GM12801 (cell line): Measurements from ENCODE around the gene CANT1.

Experiments used
- TF ChIP-seq, protein P1 (sequence below): IDR thresholded peaks from one replicate; pipeline ENCODE4 v1.5.1; 2011; ENCODE audit warnings: control low read depth; ENCODE audit not compliant: insufficient read length; ENCODE audit errors: extremely low read depth

The CANT1 gene

DNA sequence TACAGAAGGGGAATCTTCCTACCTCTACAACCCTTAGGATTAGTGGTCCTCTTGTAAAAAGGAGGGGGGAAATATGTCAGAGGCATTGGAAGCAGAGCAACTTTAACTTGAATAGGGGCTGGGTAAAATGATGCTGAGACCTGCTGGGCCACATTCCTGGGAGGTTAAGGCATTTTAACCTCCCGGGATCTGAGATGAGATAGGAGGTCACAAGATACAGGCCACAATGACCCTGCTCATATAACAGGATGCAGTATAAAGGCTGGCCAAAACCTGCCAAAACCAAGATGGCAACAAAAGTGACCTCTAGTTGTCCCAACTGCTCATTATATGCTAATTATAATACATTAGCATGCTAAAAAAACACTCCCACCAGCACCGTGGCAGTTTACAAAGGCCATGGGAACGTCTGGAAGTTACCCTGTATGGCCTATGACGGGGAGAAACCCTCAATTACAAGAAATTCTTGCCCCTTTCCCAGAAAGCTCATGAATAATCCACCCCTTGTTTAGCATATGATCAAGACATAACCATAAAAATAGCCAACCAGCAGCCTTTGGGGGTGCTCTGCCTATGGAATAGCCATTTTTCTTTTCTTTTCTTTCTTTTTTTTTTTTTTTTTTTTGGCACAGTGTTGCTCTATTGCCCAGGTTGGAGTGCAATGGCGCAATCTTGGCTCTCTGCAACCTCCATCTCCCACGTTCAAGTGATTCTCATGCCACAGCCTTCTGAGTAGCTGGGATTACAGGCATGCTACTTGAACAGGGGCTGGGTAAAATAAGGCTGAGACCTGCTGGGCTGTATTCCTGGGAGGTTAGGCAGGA is 8.2 kb upstream of the CANT1 start:
- TF ChIP-seq, protein P1, sequence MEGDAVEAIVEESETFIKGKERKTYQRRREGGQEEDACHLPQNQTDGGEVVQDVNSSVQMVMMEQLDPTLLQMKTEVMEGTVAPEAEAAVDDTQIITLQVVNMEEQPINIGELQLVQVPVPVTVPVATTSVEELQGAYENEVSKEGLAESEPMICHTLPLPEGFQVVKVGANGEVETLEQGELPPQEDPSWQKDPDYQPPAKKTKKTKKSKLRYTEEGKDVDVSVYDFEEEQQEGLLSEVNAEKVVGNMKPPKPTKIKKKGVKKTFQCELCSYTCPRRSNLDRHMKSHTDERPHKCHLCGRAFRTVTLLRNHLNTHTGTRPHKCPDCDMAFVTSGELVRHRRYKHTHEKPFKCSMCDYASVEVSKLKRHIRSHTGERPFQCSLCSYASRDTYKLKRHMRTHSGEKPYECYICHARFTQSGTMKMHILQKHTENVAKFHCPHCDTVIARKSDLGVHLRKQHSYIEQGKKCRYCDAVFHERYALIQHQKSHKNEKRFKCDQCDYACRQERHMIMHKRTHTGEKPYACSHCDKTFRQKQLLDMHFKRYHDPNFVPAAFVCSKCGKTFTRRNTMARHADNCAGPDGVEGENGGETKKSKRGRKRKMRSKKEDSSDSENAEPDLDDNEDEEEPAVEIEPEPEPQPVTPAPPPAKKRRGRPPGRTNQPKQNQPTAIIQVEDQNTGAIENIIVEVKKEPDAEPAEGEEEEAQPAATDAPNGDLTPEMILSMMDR: no peak

DNA sequence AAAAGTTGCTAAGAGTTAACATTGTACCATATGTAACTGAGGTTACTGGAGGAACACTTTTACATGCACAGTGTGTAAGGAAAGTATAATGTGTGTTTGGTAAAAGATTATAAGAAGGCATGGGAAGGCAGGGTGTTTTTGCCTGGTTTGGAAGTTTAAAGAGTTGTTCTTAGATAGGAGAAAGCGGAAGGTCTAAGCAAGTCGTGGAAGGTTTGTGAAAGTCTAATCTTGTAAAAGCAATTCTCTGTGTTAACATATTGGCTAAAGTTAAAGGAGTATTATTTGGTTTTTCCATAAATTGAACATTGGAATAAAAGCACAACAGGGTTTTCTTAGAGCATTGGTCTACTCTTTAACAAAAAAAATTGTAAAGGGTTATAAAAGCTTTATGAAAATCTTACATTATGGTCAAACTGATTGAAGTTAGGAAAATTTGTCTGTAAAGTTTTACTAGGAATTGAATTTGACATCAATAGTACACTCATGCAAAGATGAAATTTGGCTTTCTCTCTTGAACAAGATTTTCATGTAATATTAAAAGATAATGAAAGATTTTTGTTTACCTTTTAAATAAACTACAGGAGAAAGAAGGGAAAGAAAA is 4.7 kb upstream of the CANT1 start:
- TF ChIP-seq, protein P1: no peak

DNA sequence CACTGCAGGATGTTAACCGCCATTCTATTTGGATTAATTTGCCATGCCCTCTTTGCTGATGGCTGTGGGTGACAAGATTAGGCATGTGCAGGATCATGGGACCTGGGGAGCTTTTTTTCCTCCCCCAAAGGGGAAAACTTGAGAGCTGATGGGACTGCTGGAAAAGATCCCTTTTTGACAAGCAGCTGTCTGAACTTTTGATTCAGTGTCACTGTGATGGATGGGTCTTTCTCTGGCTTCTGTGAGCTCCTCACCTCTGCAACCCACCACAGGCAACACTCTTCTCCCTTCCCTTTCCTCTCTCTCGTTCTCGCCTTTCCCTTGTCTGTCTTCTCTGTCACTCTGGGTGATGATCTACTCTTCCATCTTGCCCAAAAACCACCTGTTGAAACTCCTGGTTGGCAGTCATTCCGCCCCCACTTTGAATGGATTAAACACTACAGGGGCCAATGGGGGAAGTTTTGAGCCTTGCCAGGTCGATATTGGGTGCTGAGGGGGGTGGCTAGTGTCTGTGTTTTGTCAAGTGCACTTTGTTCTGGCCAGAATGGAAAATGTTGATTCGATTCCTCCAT is 3.1 kb upstream of the CANT1 start:
- TF ChIP-seq, protein P1: no peak

DNA sequence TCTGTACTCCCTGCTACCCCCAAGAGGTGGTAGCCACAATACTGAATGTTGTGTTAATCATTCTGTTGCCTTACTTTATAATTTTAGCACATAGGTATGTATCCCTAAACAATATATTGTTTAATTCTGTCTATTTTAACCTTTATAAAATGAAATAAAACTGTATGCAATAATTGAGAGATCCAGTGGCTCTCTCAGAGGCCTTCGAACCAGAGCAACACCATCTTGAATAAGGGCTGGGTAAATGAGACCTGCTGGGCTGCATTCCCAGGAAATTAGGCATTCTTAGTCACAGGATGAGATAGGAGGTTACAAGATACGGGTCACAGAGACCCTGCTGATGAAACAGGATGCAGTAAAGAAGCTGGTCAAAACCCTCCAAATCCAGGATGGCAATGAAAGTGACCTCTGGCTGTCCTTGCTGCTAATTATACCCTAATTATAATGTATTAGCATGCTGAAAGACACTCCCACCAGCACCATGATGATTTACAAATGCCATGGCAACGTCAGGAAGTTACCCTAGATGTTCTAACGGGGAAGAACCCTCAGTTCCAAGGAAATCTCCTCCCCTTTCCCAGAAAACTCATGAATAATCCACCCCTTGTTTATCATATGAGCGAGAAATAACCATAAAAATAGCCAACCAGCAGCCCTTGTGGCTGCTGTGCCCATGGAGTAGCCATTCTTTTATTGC is 2.0 kb upstream of the CANT1 start:
- TF ChIP-seq, protein P1: no peak

DNA sequence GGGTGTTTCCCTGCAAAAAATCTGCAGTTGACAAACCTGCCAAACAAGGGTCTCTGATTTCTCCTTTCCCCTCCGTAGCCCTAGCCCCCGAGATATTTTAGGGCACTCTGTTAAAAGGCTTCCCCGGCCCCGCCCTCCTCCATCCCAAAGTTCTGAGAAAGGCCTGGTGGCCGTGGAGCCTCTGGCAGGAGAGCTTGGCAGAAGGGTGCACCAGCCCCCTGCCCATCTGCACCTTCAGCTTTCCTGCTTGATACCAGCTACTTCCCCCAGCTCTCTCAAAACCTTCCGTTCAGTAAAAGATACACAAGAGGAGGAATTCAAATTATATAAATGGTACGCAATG is 711 bp upstream of the CANT1 start:
- TF ChIP-seq, protein P1: no peak

DNA sequence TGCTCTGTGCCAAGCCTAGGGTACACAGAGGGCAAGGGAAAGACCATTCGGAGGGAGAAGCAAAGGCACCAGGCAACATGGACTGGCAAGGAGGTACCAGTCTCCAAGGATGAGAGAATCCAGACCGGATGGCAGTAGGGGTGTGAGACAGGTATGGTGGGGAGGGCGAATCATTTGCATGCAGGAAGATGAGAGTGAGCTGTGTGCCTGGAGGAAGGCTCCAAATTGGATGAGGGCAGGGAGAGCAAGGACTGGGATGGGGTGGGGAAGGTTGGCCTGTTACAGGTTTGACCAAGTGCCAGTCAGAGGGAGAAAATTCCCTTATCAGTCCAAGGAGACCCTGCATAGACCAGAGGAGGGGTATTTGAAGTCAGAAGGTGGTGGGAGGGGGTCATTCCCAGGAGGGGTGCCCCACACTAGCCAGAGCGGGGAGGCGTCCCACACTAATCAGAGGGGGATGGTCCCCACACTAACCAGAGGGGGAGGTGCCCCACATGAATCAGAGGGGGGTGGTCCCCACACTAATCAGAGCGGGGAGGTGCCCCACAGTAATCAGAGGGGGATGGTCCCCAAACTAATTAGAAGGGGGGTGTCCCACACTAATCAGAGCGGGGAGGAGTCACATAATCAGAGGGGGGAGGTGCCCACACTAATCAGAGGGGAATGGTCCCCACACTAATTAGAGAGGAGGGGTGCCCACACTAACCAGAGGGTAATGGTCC is 737 bp downstream of the CANT1 start:
- TF ChIP-seq, protein P1: no peak
